GM18499 (cell line): ENCODE measurements around the gene GZMM.
"Not testable (repeated sequence)": the region's sequence is repeated elsewhere in the genome, so short reads cannot be mapped to it uniquely, and the experiment has no call there.

Experiments used
- ATAC-seq: cut with Tn5 transposase; IDR thresholded peaks from one replicate; pipeline ENCODE4 v1.9.1; 2021; ENCODE audit warnings: moderate number of reproducible peaks; ENCODE audit not compliant: insufficient read depth, unreplicated experiment

Gene GZMM

GRCh38 chr19:580274-580835, 36.5 kb downstream of the GZMM start:
- no peak for ATAC-seq

GRCh38 chr19:581399-582111, 37.7 kb downstream of the GZMM start:
- no peak for ATAC-seq

GRCh38 chr19:582497-583197, 38.8 kb downstream of the GZMM start:
- ATAC-seq: no peak

- no peak for ATAC-seq
Observed at GRCh38 chr19:583198-583967, 39.5 kb downstream of the GZMM start.

- ATAC-seq: no peak
Observed at GRCh38 chr19:583968-584239, 40.1 kb downstream of the GZMM start.

- no peak for ATAC-seq
Observed at GRCh38 chr19:584240-585001, 40.6 kb downstream of the GZMM start.

GRCh38 chr19:585146-585545, 41.3 kb downstream of the GZMM start:
- ATAC-seq: not testable (repeated sequence)

- no peak for ATAC-seq
Observed at GRCh38 chr19:585551-586110, 41.8 kb downstream of the GZMM start.

- ATAC-seq: no peak
Observed at GRCh38 chr19:588093-588740, 44.4 kb downstream of the GZMM start.

- no peak for ATAC-seq
Observed at GRCh38 chr19:588741-589692, 45.2 kb downstream of the GZMM start.

- ATAC-seq: no peak
Observed at GRCh38 chr19:589693-590395, 46.0 kb downstream of the GZMM start, which contains the start of gene HCN2. TSS of gene HCN2 (plus strand) at chr19:589881. CDS start at chr19:589946, 65 bp downstream.

GRCh38 chr19:590396-590745, 46.5 kb downstream of the GZMM start:
- no peak for ATAC-seq

GRCh38 chr19:590750-591098, 46.9 kb downstream of the GZMM start:
- ATAC-seq: no peak

GRCh38 chr19:591099-591958, 47.5 kb downstream of the GZMM start:
- no peak for ATAC-seq

GRCh38 chr19:592101-592500, 48.2 kb downstream of the GZMM start:
- ATAC-seq: no peak

- no peak for ATAC-seq
Observed at GRCh38 chr19:593055-593454, 49.2 kb downstream of the GZMM start.

- no peak for ATAC-seq
Observed at GRCh38 chr19:593505-593904, 49.7 kb downstream of the GZMM start.
